T-cell (primary cell): ENCODE measurements around the gene PHC2. TPM values are rescaled to one million over a fixed set of nuclear protein-coding genes. Genes with fewer than 3 reads are reported as not detected.

Experiments
- ATAC-seq, 4 experiments: fragments of 200-7000 bp in 3 of 4; fragments of 150-1000 bp in 1 of 4; cut with Tn5 transposase; replicated peaks in 1 of 4; 1 replicate in 3 of 4; 2 replicates in 1 of 4; pipeline ENCODE4 v1.10.0; 2021; ENCODE audit warnings: moderate library complexity in 3 of 4, mild to moderate bottlenecking in 2 of 4, moderate number of reproducible peaks in 1 of 4
- CTCF ChIA-PET, 2 donors: fragments of 300-600 bp; sonication (Branson Sonifier 250); formaldehyde crosslinking; loops; one replicate each; lab custom pipeline; 2022; ENCODE audit warnings: antibody characterized with exemption in 2 of 2; lab: Charles Lee
- POLR2A ChIA-PET, 2 donors: fragments of 300-600 bp; sonication (Branson Sonifier 250); formaldehyde crosslinking; loops; one replicate each; lab custom pipeline; 2022; ENCODE audit warnings: antibody characterized with exemption in 2 of 2; lab: Charles Lee
- DNase-seq, 35 experiments: peaks; one replicate each; pipeline versions ENCODE4 v3.0.0 to v3.0.0-alpha.2; 2013 to 2023
- H3K27ac ChIP-seq: one replicate; pipeline ENCODE4 v1.5.1; 2013; ENCODE audit warnings: low read length
- H3K27me3 ChIP-seq, 2 experiments: replicated peaks in 1 of 2; 1 replicate in 1 of 2; 2 replicates in 1 of 2; pipeline versions ENCODE4 v1.6.1 to v1.7.0; 2013; ENCODE audit warnings: low read length in 1 of 2, mixed read lengths in 1 of 2; ENCODE audit not compliant: control insufficient read depth in 2 of 2, insufficient read depth in 2 of 2; ENCODE audit errors: extremely low read depth in 1 of 2
- H3K36me3 ChIP-seq, 2 donors: 1 replicate in 1 of 2; 2 replicates in 1 of 2; pipeline versions ENCODE4 v1.6.1 to v1.7.0; 2013; ENCODE audit warnings: low read length in 1 of 2; ENCODE audit not compliant: control insufficient read depth in 2 of 2, insufficient read depth in 1 of 2; ENCODE audit errors: extremely low read depth in 1 of 2
- H3K4me1 ChIP-seq, 2 experiments: 1 replicate in 1 of 2; 2 replicates in 1 of 2; pipeline versions ENCODE4 v1.6.1 to v1.7.0; 2013; ENCODE audit warnings: low read length in 2 of 2, mixed read lengths in 1 of 2; ENCODE audit not compliant: insufficient read depth in 2 of 2, control insufficient read depth in 1 of 2; ENCODE audit errors: extremely low read depth in 1 of 2
- H3K4me3 ChIP-seq, 2 donors: 1 replicate in 1 of 2; 2 replicates in 1 of 2; pipeline versions ENCODE4 v1.5.1 to v1.7.0; 2013; ENCODE audit warnings: mild to moderate bottlenecking in 2 of 2, low read length in 1 of 2, moderate library complexity in 1 of 2; ENCODE audit not compliant: control insufficient read depth in 1 of 2; ENCODE audit errors: extremely low read depth in 1 of 2
- H3K9me3 ChIP-seq: 2 replicates; pipeline ENCODE4 v1.7.0; 2013
- H3K27ac Mint-ChIP-seq, 2 donors: one replicate each; pipeline ENCODE4 v1.8.0; 2020 to 2021; ENCODE audit warnings: mild to moderate bottlenecking in 2 of 2, mixed read lengths in 2 of 2
- H3K27me3 Mint-ChIP-seq, 2 donors: one replicate each; pipeline ENCODE4 v1.8.0; 2021 to 2022; ENCODE audit warnings: mixed read lengths in 2 of 2
- H3K36me3 Mint-ChIP-seq: one replicate; pipeline ENCODE4 v1.8.0; 2021; ENCODE audit warnings: mixed read lengths
- H3K4me1 Mint-ChIP-seq, 3 donors: one replicate each; pipeline ENCODE4 v1.8.0; 2020 to 2022; ENCODE audit warnings: mixed read lengths in 3 of 3, mild to moderate bottlenecking in 1 of 3
- H3K4me3 Mint-ChIP-seq, 3 donors: one replicate each; pipeline ENCODE4 v1.8.0; 2020 to 2022; ENCODE audit warnings: mild to moderate bottlenecking in 3 of 3, mixed read lengths in 3 of 3, moderate library complexity in 3 of 3
- H3K9me3 Mint-ChIP-seq, 3 donors: one replicate each; pipeline ENCODE4 v1.8.0; 2020 to 2022; ENCODE audit warnings: mixed read lengths in 3 of 3
- WGBS: methylation state at CpG from one replicate; pipeline ENCODE4 v1.1.5; 2013; ENCODE audit warnings: missing lambda C conversion rate; ENCODE audit not compliant: insufficient coverage; 5-methylcytosine and 5-hydroxymethylcytosine counted together
- total RNA-seq, 35 experiments: library from RNA in 6 of 35; stranded (reverse) in 6 of 35; fragments of 120-200 nt in 1 of 35; gene quantifications; one replicate each; pipeline versions ENCODE4 v1.2.1 to v1.2.4 and lab custom pipeline; 2013 to 2026

PHC2 gene
- total RNA-seq, 5 donors from 2014 or later (not counting 1 experiment from before 2014, with no cell fraction given), result 29.7 to 39.3 (median 37.9) TPM

DNA sequence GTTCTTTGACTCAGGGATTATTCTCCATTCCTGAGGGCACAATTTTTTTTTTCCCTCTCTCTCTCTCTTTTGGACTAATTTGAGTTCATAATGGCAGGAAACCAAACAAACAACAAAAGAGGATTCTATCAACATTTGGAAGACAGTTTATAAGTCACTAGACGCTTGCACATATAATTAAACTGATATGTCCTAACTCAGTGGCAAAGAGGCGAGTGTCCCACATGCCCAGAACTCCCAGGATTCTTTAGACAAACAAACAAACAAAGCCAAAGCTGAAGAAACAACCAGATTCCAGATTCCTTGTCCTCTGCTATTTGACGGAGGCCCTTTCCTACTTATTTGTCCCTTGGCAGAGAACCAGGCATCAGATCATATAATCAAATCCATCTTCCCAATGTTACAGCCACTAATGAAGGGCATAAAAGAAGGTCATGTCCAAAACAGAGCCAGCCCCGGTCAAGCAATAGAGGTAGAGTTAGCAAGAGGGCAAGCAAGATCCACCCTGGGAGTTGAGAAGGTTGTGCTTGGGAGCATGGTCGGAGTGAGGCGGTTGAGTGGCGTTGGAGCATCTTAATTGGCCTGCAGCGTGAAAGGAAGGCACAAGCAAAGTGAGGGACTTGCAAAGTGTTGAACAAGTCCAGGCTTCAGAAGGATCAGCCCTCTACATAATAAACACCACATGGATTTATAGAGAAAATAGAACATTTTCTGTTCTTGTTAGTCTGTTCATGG is 144.3 kb downstream of the PHC2 start:
- H3K27me3 ChIP-seq, result no peaks in the 10 kb centered on the region
- WGBS, result 100% methylated on average over 2 of the region's 8 CpGs
- ChIA-PET POLR2A (no interaction called here), CTCF (interaction anchor here in 1 of 2 donors (0.7 kb wide), 1 partner anchor 52 kb away, joined by 3 read pairs; no protein-coding TSS in a partner anchor)
- no peak overlapping the region for H3K4me3 ChIP-seq
- DNase-seq (no peak), ATAC-seq (no peak)
- H3K27me3 Mint-ChIP-seq, result no peaks in the 10 kb centered on the region
- peak overlapping the region in 1 of 2 donors; percentile 7 for H3K27ac Mint-ChIP-seq
- H3K27ac ChIP-seq, result no peak overlapping the region
- H3K36me3 Mint-ChIP-seq, result peaks cover 44% of the 10 kb centered on the region
- H3K4me1 ChIP-seq, result no peaks in the 10 kb centered on the region
- H3K9me3 ChIP-seq, result no peaks in the 10 kb centered on the region
- peaks cover 15 to 35% of the 10 kb centered on the region in 2 donors for H3K36me3 ChIP-seq
- no peak overlapping the region for H3K4me3 Mint-ChIP-seq
- peaks cover 0 to 5% (median 0%) of the 10 kb centered on the region in 3 donors for H3K4me1 Mint-ChIP-seq
- no peaks in the 10 kb centered on the region for H3K9me3 Mint-ChIP-seq

DNA sequence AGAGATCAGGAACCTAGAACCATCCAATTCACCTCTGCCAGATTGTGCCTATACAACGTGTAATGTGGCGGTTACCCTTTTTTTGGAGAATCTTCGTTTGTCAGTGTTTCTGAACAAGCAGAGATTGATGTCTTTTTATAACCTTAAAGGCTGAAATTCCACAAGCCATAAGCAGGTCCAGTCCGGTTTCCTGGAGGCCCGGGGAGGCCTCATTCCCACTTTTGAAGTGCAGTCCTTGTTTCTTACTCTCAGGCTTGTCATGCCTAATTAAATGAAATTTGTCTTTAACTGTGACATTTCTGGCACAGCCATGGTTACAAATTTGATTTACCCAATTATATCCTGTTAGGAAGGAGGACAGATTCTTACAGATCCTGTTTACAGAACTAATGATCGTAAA is 146.8 kb downstream of the PHC2 start:
- Mint-ChIP-seq H3K4me3 (no peak overlapping the region), H3K4me1 (peaks cover 0 to 3% (median 0%) of the 10 kb centered on the region in 3 donors), H3K27me3 (no peaks in the 10 kb centered on the region), H3K27ac (no peak overlapping the region), H3K9me3 (no peaks in the 10 kb centered on the region), H3K36me3 (peaks cover 45% of the 10 kb centered on the region)
- CTCF ChIA-PET, result no interaction called here
- 92% methylated on average over 3 of the region's 6 CpGs for WGBS
- Histone ChIP-seq H3K27me3 (no peaks in the 10 kb centered on the region), H3K4me1 (no peaks in the 10 kb centered on the region), H3K4me3 (no peak overlapping the region), H3K9me3 (no peaks in the 10 kb centered on the region), H3K27ac (no peak overlapping the region), H3K36me3 (peaks cover 20 to 50% of the 10 kb centered on the region in 2 donors)
- POLR2A ChIA-PET, result no interaction called here
- no peak for ATAC-seq
- DNase-seq, result no peak

DNA sequence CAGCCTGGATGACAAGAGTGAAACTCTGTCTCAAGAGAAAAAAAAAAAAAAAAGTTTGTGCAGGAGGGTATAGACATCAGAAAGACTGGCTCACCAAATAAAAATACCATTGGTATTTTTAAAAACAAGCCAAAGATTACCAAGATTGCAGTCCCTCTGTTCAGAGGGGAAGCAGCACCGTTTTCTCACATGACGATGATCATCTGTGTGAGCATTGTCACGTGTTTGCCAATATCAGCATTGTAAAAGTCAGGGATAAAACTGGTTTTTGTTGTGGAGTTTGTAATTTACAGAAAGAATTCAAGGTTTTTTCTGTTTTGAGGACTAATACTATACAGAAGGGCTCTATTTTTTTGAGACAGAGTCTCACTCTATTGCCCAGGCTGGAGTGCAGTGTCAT is 148.1 kb downstream of the PHC2 start:
- no peaks in the 10 kb centered on the region for H3K27me3 Mint-ChIP-seq
- H3K4me3 Mint-ChIP-seq, result no peak overlapping the region
- H3K36me3 ChIP-seq, result peaks cover 15 to 52% of the 10 kb centered on the region in 2 donors
- H3K9me3 Mint-ChIP-seq, result no peaks in the 10 kb centered on the region
- DNase-seq, result no peak
- H3K9me3 ChIP-seq, result no peaks in the 10 kb centered on the region
- ChIA-PET CTCF (no interaction called here), POLR2A (no interaction called here)
- no peak for ATAC-seq
- H3K27me3 ChIP-seq, result no peaks in the 10 kb centered on the region
- H3K4me1 ChIP-seq, result no peaks in the 10 kb centered on the region
- H3K4me3 ChIP-seq, result no peak overlapping the region
- H3K27ac Mint-ChIP-seq, result no peak overlapping the region
- WGBS, result no CpG with 5 or more reads among the region's 3 CpGs
- peaks cover 41% of the 10 kb centered on the region for H3K36me3 Mint-ChIP-seq
- H3K4me1 Mint-ChIP-seq, result no peaks in the 10 kb centered on the region
- no peak overlapping the region for H3K27ac ChIP-seq

DNA sequence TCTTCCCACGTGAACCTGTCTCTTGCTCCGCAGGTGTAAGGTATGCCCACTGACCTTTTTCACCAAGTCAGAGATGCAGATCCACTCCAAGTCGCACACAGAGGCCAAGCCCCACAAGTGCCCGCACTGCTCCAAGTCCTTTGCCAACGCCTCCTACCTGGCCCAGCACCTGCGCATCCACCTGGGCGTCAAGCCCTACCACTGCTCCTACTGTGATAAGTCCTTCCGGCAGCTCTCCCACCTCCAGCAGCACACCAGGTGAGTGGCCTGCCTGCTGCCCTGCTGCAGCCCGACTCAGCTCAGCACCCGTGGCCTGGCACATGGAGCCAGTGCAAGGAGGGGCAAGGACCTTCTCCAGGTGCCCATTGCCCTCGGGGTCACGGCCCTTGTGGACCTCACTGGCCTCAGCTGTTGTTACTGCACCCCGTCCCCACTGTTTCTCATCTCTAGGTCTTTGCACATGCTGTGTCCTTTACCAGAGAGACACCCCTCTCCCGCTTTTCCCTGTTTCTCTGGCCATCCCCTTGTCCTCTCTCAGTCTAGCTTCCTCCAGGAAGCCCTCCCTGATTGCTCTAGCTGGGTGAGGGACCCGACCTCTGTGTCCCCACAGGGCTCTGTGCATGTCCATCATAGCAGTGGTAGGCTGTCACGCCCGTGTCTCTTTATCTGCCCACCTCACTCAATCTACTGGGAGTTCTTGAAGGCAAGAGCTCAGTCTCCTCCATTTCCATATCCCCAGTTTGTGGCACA is 149.2 kb downstream of the PHC2 start:
- H3K27me3 Mint-ChIP-seq, result no peaks in the 10 kb centered on the region
- H3K4me3 Mint-ChIP-seq, result no peak overlapping the region
- ChIA-PET POLR2A (no interaction called here), CTCF (interaction anchor here in 1 of 2 donors (0.6 kb wide), 1 partner anchor 17 kb away, joined by 7 read pairs; no protein-coding TSS in a partner anchor)
- Histone ChIP-seq H3K27ac (no peak overlapping the region), H3K4me1 (no peaks in the 10 kb centered on the region), H3K4me3 (no peak overlapping the region), H3K27me3 (no peaks in the 10 kb centered on the region), H3K36me3 (peaks cover 13 to 57% of the 10 kb centered on the region in 2 donors), H3K9me3 (no peaks in the 10 kb centered on the region)
- DNase-seq (peak in 1 of 35 experiments; percentile 11), ATAC-seq (no peak)
- H3K36me3 Mint-ChIP-seq, result peaks cover 45% of the 10 kb centered on the region
- no peaks in the 10 kb centered on the region for H3K4me1 Mint-ChIP-seq
- no peaks in the 10 kb centered on the region for H3K9me3 Mint-ChIP-seq
- no peak overlapping the region for H3K27ac Mint-ChIP-seq
- 95% methylated on average over 14 of the region's 17 CpGs for WGBS

DNA sequence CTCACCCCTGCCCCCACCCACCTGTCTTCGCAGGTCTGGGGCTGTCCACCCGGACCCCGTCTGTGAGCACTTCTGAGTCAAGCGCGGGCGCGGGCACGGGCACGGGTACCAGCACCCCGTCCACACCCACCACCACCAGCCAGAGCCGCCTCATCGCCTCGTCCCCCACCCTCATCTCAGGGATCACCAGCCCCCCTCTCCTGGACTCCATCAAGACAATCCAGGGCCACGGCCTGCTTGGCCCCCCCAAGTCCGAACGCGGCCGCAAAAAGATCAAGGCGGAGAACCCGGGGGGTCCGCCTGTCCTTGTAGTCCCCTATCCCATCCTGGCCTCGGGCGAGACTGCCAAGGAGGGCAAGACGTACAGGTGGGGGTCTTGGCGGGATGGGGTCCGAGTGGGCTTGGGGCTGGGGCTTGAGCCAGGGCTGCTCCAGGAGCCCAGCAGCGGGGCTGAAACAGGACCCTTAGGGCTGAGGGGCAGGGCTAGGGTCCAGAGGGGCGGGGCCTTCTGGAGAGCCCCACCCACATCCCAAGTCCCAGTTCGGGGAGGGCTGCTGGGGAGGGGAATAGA is 150.7 kb downstream of the PHC2 start:
- H3K4me1 ChIP-seq, result no peaks in the 10 kb centered on the region
- CTCF ChIA-PET, result no interaction called here
- H3K27me3 ChIP-seq, result no peaks in the 10 kb centered on the region
- H3K4me3 ChIP-seq, result no peak overlapping the region
- ATAC-seq (no peak), DNase-seq (peak in 1 of 35 experiments; percentile 5)
- peaks cover 45% of the 10 kb centered on the region for H3K36me3 Mint-ChIP-seq
- H3K27ac ChIP-seq, result no peak overlapping the region
- 99% methylated on average over 20 of the region's 29 CpGs for WGBS
- no peaks in the 10 kb centered on the region for H3K4me1 Mint-ChIP-seq
- no peak overlapping the region for H3K4me3 Mint-ChIP-seq
- H3K27me3 Mint-ChIP-seq, result no peaks in the 10 kb centered on the region
- H3K9me3 Mint-ChIP-seq, result no peaks in the 10 kb centered on the region
- H3K27ac Mint-ChIP-seq, result no peak overlapping the region
- POLR2A ChIA-PET, result no interaction called here
- peaks cover 11 to 58% of the 10 kb centered on the region in 2 donors for H3K36me3 ChIP-seq
- H3K9me3 ChIP-seq, result no peaks in the 10 kb centered on the region

DNA sequence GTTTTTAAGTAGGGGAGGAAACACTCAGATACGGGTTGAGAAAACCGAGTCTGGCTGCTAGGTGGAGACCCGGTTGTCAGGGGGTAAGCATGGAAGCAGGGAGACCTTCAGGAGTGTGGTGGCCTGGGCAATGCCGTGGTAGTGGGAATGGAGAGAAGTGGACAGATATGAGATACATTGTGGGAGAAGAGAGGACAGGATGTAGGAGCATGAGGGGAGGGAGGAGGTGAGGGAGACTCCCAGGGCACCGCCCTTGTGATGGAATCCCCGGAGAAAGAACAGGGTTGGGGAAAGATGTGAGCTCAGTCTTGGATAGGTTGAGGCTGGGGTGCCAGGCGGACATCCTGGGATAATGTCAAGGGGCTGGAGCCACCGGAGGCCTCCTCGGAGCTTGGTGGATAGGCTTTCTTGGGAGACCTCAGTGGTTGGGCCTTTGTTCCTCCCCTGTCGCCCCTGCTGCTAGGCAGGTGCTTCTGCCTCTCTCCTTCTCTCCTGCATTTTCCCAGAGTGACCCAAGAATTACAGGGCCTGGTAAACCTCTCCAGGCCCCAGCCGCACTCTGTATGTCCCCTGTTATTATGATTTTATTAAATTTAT is 153.3 kb downstream of the PHC2 start:
- no peak overlapping the region for H3K4me3 Mint-ChIP-seq
- H3K27ac ChIP-seq, result no peak overlapping the region
- H3K36me3 ChIP-seq, result peaks cover 14 to 50% of the 10 kb centered on the region in 2 donors
- peaks cover 12 to 20% (median 15%) of the 10 kb centered on the region in 3 donors for H3K4me1 Mint-ChIP-seq
- no peaks in the 10 kb centered on the region for H3K9me3 Mint-ChIP-seq
- 90% methylated on average over 9 of the region's 11 CpGs for WGBS
- H3K36me3 Mint-ChIP-seq, result peaks cover 31% of the 10 kb centered on the region
- POLR2A ChIA-PET, result interaction anchor here in 1 of 2 donors (0.6 kb wide), 1 partner anchor 817 kb away, joined by 3 read pairs; no protein-coding TSS in a partner anchor
- H3K4me3 ChIP-seq, result no peak overlapping the region
- DNase-seq (peak in 1 of 35 experiments; percentile 7), ATAC-seq (no peak)
- H3K27me3 Mint-ChIP-seq, result no peaks in the 10 kb centered on the region
- H3K27me3 ChIP-seq, result no peaks in the 10 kb centered on the region
- peaks cover 1 to 20% of the 10 kb centered on the region in 2 experiments for H3K4me1 ChIP-seq
- H3K9me3 ChIP-seq, result no peaks in the 10 kb centered on the region
- no peak overlapping the region for H3K27ac Mint-ChIP-seq
- CTCF ChIA-PET, result no interaction called here
